Astrocyte of the spinal cord (primary cell): ENCODE data around the gene TBC1D8B.

ENCODE experiments used
- DNase-seq: peaks from one replicate; pipeline ENCODE4 v3.0.0; 2011; ENCODE audit warnings: low read depth, low spot score
- H3K4me3 ChIP-seq: 2 replicates; pipeline ENCODE4 v1.5.1; 2011; ENCODE audit warnings: low read depth, mild to moderate bottlenecking, low read length, moderate library complexity
- in situ Hi-C: cut with HindIII; loops from 2 replicates; pipeline ENCODE4 v1.10.0; 2017; ENCODE audit warnings: low sequenced_read_pairs
- TF ChIP-seq, protein P1 (sequence below): IDR thresholded peaks from 2 replicates; pipeline ENCODE4 v1.5.1; 2012; ENCODE audit warnings: low read depth, mild to moderate bottlenecking, low read length, inconsistent platforms

TBC1D8B gene

DNA sequence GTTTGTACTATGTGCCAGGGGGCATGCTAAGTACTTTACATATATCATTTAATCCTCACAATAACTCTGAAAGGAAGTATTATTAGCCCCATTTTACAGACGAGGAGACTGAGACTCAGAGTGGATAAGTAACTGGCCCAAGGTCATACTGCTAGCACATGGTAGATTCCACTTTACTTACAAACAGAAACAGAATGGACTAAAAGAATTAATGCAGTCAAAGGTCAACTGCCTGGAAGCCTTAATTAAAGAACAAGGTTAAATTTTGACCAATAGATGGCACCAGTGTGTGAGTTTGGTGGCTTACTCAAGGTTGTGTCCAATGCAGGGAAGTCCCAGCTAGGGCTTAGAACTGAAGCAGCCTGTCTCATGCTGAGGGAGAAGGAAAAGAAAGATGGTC is 96.0 kb downstream of the TBC1D8B start:
- H3K4me3 ChIP-seq, result no peak overlapping the region
- DNase-seq, result peak; percentile 58
- TF ChIP-seq, protein P1, sequence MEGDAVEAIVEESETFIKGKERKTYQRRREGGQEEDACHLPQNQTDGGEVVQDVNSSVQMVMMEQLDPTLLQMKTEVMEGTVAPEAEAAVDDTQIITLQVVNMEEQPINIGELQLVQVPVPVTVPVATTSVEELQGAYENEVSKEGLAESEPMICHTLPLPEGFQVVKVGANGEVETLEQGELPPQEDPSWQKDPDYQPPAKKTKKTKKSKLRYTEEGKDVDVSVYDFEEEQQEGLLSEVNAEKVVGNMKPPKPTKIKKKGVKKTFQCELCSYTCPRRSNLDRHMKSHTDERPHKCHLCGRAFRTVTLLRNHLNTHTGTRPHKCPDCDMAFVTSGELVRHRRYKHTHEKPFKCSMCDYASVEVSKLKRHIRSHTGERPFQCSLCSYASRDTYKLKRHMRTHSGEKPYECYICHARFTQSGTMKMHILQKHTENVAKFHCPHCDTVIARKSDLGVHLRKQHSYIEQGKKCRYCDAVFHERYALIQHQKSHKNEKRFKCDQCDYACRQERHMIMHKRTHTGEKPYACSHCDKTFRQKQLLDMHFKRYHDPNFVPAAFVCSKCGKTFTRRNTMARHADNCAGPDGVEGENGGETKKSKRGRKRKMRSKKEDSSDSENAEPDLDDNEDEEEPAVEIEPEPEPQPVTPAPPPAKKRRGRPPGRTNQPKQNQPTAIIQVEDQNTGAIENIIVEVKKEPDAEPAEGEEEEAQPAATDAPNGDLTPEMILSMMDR, result peak; percentile 31
- in situ Hi-C loops, result no loop called here

DNA sequence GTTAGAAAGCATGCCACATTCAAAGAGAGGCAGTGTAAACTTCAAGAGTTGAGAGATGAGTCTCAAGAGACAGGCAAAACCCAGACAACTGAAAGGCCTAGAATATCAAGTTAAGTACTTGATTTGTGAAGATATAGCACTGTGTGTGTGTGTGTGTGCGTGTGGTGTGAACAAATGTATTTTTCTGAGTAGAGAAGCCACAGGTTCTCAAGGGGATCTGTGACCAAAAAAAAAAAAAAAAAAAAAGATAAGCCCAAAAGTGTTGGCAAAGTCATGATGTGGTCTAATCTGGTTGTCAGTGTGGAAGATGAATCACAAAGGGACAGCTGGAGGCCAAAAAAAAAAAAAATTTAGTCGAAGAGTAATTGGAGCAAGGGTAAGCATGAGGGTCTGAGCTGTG is 96.8 kb downstream of the TBC1D8B start:
- peak; percentile 17 for DNase-seq
- TF ChIP-seq, protein P1, result no peak
- H3K4me3 ChIP-seq, result no peak overlapping the region
- in situ Hi-C loops, result no loop called here

DNA sequence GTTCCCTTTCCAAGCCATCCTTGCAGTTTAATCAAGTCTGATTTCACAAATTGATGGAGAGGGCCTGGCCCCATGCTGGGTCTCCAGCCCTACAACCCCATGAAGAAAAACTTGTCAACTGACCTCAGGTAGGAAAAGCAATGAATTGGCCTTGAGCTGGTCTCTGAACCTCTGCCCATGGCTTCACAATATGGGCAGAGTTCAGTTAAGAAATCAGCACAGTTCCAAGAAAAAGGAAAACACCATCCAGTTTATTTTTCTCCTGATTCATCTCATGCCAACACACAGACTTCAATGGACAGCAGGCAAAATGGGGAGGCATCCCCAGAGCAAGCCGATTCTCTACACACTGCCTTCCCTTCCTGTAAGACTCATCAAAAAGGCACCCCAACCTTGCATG is 97.4 kb downstream of the TBC1D8B start:
- H3K4me3 ChIP-seq, result no peak overlapping the region
- in situ Hi-C loops, result no loop called here
- TF ChIP-seq, protein P1, result no peak
- no peak for DNase-seq

DNA sequence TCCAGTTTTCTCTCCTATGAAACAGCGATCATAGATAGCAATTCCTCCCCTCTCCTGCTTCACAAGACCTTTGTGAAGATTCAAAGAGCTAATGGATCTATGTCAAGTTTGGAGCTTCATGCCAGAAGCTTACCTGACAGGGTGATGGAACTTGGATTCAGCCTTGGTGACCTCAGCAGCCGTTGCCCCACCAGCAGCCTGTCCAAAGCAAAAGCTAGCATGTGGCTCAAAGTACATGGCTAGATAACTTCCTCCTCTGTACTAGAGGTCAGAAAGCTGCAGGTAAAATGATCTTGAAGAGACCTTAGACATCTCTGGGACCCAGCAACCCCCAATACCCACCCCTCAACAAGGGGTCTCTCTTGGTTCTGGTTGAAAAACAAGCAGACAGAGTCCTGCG is 98.9 kb downstream of the TBC1D8B start:
- in situ Hi-C loops, result no loop called here
- TF ChIP-seq, protein P1, result no peak
- no peak for DNase-seq
- no peak overlapping the region for H3K4me3 ChIP-seq

DNA sequence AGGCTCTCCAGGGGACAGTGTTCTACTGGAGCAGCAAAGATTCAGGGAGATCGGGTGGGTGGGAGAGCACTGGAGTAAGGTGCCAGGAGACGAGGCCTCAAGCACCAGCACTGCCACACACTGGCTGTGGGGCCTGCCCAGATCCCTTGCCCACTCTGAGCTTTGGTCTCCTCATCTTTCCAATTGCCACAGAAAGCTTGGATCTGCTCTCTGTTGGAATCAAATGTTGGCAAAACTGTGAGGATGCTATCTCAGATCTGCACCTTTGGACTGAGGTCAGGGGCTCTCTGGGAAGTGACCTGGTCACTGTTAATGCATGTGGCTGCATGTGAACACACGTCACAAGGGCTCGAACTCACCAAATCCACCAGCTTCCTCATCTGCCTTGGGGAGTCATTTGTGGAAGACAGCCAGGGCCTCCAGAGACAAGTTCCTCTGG is 99.3 kb downstream of the TBC1D8B start:
- in situ Hi-C loops, result no loop called here
- H3K4me3 ChIP-seq, result no peak overlapping the region
- TF ChIP-seq, protein P1, result no peak
- no peak for DNase-seq

DNA sequence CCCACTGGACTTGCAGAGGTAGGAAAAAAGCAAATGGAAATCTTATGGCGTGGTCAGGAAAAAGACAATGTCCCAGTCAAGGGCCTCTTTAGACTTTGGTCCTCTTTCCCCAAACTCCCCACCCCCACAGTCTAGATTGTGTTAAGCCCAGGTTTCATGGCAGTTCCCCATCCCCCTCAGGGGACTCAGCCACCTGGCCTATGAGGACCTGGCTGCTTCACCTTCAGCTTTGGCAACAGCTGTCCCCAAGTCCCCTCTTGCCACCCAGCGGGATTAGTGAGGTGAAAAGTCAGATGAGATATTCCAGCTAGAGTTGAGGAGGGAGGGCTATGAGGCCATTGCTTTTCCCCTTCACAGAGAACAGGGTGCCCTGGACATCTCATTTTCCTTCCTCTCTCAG is 100.2 kb downstream of the TBC1D8B start:
- no peak overlapping the region for H3K4me3 ChIP-seq
- in situ Hi-C loops, result no loop called here
- TF ChIP-seq, protein P1, result no peak
- DNase-seq, result no peak

DNA sequence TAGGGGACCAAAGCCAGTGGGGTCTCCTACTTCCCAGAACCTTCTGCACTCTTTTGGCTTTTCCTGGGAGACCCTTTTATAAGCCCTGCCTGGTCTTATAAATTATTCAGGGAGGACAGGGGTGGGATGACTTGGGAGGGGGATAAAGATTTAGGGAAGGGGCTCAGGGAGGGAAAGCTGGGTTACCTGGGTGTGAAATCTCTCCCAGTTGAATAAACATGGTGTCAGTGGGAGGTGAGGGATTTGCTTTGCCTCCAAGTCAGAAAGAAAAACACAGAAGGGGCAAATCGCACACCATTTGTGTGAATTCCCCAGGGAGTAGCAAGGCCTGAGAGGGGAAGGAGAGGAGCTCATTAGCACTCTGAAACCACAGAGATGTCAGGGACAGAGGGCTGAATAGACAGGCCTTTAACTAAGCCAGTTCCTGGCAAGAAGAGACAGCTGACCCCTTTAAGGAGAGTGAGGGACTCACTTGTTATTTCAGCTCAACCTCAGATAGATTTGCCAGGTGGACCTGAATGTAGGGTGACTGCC is 100.9 kb downstream of the TBC1D8B start, which contains the start of gene RIPPLY1:
Gene RIPPLY1 (minus strand): TSS at position 51 of the 534 bp plus-strand sequence. CDS start 54 bp downstream, outside the sequence.
- H3K4me3 ChIP-seq, result no peak within 1 kb of the TSS
- in situ Hi-C loops, result no loop called here
- TF ChIP-seq, protein P1, result no peak
- DNase-seq, result no peak
